HG02798 (cell line): ENCODE data around the gene ALOX5AP.

Source experiments
- ATAC-seq: cut with Tn5 transposase; IDR thresholded peaks from one replicate; pipeline ENCODE4 v1.9.1; 2021; ENCODE audit warnings: mild to moderate bottlenecking; ENCODE audit not compliant: unreplicated experiment, poor library complexity

ALOX5AP gene

DNA sequence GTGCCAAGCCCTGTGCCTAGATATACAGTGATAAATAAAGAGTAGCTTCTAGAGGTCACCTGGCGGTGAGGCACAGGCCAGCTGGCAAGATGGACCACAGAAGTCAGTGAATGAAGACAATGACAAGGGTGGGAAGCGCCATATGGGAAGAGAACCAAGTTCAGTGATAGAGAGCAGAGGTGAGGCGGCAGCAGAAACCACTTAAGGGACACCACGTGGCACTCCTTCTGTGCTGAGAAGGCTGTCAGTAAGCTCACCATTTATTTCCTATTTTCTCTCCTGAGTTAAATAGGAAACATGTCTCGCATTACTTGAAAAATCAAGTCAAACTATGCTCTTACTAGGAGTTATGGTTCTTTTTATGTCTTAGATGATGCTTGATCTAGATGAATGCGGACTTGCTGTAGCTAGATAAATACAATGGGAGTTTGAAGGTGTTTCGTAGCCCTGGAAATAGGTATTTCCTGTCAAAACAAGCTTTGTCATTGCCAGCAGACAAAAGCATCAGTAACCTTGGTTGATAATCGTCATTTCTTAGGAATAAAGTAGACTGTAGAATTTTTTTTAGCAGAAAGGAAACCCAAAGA, 17.8 kb downstream of the ALOX5AP start:
- no peak for ATAC-seq

DNA sequence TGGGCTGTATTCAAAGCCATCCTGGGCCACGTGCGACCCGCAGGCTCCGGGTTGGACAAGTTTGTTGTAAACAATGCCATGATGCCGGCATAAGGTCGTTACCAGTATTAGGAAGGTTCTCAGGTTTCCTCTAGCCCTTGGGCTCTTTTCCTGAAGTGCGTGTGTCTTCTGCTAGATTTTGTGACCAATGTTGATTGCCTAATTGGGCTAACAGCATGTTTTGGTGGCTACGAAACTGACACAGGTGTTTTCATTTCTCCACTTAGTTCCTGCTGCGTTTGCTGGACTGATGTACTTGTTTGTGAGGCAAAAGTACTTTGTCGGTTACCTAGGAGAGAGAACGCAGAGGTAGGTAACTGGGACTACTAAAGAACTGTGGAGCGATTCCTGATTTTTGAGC, 20.3 kb downstream of the ALOX5AP start:
- no peak for ATAC-seq

DNA sequence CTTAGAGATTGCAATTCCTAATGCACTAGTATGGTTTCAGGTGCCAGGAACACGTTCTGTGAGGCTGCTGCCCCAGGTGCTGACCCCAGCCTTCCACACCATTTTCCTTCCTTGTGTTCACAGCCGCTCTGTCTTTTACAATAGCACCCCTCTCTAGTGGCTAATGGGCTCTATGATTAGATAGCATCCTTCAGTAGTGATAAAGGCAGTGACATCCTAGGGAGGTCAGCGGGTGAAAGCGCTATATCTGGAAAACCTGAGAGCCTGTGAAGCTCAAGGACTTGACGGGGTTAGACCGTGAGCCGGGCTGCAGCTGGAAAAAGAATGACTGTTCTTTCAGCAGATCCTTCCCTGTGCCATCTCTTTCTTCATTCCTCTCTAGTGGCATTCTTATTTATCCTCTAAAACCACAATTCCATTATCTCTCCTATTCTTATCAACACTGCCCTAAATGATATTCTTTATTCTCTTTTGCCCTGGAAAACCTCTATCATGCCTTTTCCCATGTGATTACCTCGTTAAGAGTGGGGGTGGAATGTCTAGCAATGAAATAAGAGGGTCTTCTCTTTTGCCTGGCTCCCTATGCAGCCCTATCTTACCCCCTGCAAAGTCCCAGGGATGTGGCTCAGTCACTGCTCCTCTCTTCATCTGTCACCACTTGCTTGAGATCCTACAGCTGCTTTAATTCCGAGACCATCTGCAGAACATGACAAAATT, 21.8 kb downstream of the ALOX5AP start:
- no peak for ATAC-seq

DNA sequence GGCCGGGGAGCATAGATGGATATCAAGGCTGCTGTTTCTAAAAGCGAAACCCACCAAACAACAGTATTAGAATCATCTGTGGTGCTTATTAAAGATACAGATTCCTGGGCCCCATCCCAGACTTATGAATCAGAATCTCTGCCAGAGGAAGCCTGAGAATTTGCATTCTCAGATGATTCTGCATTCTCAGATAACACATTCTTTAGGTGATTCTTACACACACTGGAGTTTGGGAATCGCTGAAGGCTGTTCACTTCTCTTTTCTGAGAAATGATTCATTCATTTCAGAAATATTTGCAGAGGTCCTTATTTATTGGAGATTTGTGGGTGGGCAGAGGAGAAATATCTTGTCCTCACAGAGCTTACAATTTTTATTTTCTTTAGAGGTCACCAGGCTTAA, 24.4 kb downstream of the ALOX5AP start:
- ATAC-seq = no peak

DNA sequence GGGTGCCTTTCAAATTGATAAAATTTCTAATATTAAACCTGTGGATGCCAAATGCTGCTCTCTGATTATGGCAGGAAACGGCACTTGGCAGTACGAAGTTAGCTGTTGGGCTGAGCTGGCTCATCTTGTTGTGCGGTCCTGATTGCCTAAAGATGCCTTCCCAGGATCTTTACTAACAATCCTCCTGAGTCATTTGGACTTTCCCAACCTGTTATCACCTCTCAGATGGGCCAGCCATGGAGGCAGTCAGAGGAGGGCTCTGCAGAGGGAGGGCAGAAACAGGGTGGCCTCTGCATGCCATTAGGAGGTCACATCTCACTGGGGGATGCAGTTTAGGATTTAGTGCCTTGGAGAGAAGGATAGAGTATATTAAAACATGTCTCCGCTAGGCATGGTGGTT, 27.3 kb downstream of the ALOX5AP start:
- ATAC-seq = no peak

DNA sequence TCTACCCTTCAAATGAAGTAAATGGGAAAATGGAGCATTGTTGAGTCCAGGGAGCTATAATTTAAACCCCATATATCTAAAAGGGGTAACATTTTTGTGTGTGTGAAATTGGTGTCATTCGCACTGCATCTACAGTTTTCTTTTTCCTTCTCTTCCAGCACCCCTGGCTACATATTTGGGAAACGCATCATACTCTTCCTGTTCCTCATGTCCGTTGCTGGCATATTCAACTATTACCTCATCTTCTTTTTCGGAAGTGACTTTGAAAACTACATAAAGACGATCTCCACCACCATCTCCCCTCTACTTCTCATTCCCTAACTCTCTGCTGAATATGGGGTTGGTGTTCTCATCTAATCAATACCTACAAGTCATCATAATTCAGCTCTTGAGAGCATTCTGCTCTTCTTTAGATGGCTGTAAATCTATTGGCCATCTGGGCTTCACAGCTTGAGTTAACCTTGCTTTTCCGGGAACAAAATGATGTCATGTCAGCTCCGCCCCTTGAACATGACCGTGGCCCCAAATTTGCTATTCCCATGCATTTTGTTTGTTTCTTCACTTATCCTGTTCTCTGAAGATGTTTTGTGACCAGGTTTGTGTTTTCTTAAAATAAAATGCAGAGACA, 28.6 kb downstream of the ALOX5AP start:
- no peak for ATAC-seq

DNA sequence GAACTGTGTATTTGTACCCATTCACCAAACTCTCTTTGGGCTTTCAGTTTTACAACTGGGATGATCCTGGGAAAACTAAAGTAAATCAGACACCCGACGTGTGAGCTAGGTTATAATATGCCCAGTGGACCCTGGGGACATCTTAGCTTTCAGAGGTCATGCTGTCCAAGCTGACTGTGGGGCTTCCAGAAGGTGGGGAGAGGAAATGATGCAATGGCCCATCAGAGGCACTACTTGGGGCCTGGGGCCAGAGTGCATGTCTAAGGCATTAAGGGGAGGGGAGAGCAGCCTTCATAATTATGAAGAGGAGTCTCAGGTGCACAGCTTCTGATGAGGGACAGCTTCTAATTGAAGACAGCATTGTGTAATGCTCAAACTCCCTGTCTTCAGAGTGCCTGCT, 30.9 kb downstream of the ALOX5AP start:
- ATAC-seq = no peak

DNA sequence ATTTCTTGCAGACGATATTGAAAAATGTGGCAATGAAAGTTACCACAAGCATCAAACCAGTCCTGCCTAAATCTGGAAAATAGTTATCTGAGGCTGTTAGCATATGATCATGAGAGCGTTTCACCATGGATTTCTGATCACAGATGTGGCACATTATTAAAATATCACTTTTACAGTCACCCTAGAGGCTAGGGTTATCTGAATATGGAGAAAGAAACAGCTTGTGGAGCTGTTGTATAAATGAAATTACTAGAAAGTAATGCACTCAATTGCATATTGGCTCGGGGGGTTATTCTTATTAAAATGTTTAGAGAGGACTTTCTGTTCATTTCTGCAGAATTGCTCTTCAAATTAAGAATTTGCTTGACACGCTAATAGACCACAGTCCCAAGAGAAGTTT, 35.6 kb downstream of the ALOX5AP start:
- no peak for ATAC-seq

DNA sequence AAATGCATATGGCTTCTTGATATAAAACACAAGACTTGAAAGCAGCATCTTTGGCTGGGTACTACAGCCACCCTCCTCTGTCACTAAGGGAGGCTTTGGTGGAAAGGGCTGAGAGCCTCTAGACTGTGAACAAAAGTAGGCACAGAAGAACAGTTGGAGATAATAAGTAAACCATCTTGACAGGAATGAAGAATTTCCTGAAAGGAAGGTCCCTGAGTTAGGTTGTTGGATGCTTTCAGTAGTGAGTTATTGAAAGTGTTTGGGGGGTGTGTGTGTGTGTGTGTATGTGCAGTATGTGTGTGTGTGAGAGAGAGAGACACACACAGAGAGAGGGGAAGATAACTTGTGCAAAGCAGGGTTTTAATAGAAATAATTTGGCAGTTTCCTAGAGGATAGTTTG, 38.2 kb downstream of the ALOX5AP start:
- ATAC-seq = no peak

DNA sequence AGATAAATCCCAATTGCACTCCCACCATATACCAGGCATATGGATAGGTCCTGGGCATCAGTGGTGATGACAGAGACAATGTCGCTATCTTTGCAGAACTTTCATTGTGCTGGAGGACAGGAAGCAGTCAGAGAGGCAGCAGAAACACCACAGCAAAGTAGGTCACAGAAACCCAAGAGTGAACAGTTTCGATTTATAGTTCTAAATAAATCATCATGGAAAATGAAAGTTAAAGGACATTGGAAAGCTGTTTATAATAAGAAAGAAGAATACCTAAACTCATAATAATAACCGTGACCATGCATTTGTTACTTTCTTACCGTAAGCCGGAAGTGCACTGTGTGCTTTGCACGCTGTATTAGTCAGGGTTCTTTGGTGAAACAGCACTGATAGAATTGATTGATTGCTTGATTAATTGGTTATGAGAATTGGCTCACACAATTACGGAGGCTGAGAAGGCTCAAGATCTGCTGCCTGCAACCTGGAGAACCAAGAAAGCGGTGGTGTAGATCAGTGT, 38.9 kb downstream of the ALOX5AP start:
- ATAC-seq = no peak

DNA sequence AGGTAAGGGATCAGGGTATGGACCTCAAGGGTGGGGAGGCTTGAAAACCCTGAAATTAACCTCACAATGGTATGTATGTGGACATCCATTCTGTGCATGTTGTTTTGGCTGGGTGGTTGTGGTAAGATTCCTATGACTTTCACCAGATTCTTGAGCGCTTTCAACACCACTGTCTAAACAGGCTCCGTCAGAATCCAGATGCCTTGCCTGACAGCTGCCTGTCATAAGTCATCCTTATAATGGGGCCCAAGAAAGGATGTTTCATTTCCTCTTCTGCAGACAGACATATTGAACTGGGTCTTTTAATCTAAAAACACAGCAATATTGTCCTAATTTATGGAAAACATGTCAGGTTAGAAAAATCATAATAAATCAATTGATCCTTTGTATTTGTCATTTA, 41.3 kb downstream of the ALOX5AP start:
- ATAC-seq = no peak

DNA sequence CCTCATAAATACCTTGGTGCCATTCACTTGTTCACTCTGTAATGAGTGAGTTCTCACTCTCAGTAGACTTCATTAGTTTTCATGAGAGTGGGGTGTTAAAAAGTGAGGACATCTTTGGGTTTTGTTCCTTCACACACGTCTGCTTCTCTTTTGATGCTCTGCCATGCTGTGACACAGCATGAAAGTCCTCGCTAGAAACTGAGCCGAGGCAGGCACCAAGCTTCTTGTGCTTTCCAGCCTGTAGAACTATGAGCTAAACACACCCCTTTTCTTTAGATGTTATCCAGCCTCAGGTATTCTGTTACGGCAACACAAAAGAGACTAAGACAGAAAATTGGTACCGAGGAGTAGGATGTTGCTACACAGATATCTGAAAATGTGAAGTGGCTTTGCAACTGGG, 43.7 kb downstream of the ALOX5AP start:
- ATAC-seq = no peak

DNA sequence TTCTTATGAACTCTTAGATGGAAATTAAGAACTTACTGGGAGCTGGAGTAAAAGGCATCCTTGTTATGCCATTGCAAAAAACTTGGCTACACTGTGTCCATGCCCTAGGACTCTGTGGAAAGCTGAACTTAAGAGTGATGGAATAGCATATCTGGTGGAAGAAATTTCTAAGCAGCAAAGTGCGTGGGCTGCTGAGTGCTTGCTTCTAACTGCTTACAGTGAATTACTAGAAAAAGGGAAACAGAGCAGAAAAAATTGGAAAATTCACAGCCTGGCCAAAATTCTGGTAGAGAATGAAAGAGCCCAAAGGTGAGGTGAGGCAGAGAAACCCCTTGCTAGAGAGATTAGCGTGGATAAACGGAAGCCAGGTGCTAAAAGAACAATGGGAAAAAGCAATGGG, 44.3 kb downstream of the ALOX5AP start:
- ATAC-seq = no peak

DNA sequence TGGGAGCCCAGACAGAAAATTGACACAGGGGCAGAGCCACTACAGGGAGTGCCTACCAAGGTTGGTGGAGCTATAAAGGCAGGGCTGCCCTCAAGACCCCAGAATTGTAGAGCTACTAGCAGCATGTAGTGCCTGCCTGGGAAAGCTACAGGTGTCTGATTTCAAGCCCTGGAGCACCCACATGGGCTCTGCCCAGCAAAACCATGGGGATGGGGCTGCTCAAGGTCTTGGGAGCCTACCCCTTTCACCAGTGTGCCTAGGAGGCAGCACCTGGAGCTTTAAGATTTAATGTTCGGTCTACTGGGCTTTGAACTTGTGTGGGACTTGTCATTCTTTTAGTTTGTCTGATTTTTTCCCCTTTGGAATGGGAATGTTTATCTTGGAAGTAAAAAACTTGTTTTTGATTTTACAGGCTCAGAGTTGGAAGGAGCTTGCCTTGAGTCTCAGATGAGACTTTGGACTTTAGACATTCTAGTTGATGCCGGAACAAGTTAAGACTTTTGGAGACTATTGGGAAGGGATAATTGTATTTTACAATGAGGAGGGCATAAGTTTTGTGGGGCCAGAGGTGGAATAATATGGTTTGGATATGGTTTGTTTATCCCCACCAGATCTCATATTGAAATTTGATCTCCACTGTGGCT, 45.1 kb downstream of the ALOX5AP start:
- no peak for ATAC-seq

DNA sequence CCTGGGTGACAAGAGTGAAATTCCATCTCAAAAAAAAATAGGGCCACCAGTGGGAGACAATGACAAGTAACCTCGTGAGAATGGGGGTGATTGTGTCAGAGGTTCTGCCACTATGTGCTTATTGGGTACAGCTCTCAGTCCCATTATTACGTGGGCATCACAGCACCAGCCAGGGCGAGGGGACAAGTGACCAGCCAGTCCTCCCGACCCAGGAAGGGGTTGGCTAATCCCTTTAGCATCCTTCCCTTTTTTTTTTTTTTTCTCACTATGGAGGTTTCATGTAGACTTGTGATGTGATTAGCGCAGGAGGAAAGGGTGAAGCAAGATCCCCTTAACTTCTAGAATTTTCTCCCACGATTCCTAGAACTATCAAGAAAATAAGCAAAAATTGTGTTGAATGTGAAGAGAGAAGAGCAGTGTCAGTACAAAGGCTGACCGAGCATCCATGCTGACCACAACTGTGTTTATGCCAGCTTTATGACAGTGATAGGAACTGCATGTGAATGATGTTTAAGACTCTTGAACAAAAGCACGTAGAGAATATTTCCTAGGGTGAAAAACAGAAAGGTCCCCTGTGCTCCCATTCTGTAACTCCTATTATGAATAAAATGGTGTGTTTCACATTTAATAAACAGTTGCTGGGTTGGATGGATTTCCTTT, 50.0 kb downstream of the ALOX5AP start:
- ATAC-seq = no peak

DNA sequence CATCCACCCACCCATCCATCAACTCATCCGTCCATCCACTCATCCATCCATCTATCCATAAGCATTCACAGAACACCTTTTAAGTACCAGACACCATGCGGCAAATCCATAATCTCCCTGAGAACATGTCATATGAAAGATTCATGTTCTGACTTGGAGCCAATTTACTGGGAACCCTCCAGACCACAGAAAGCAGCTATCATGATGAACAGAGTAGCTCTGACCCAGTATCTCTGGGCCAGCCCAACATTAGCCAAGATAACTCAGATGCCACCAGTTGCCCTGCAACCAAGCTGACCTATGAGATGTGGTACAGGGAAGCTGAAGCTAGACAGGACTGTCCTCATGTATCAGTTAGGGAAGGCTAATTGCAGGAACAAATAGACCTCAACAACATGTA, 51.3 kb downstream of the ALOX5AP start:
- ATAC-seq = no peak

DNA sequence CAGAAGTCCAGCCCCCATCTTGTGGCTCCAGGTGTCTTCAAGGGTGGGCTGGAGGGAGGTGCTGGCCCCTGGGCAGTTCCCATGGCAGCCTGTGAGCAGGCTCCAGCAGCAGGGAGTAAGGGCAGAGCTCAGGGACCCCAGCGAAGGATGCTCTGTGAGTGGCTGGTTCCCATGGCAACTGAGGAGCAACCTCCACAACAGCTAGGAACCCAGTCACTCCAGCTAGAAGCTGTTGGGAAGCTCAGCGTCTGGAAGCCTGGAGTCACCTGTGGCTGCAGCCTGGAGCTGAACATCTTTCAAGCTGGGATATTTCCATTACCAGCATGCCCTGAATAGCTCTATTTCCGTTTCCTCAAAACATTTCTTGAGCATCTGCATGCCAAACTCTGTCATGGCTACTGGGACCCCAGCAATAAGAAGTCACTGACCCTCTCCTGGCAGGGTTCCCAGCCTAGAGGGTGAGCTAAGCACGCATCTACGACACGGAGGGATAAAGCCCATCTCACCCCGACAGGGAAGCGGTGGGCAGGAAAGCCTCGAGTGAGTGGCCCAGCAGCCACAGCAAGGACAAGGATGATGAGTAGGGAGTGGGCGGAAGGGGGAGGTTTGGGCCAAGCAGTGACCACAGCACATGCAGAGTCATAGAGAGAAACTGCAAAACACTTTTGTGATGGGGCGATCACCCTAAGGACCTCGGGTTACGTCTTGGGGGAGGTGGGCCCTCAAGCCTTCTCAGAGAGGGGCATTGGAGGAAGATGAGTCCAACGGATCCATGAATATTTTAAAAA, 52.6 kb downstream of the ALOX5AP start:
- no peak for ATAC-seq

DNA sequence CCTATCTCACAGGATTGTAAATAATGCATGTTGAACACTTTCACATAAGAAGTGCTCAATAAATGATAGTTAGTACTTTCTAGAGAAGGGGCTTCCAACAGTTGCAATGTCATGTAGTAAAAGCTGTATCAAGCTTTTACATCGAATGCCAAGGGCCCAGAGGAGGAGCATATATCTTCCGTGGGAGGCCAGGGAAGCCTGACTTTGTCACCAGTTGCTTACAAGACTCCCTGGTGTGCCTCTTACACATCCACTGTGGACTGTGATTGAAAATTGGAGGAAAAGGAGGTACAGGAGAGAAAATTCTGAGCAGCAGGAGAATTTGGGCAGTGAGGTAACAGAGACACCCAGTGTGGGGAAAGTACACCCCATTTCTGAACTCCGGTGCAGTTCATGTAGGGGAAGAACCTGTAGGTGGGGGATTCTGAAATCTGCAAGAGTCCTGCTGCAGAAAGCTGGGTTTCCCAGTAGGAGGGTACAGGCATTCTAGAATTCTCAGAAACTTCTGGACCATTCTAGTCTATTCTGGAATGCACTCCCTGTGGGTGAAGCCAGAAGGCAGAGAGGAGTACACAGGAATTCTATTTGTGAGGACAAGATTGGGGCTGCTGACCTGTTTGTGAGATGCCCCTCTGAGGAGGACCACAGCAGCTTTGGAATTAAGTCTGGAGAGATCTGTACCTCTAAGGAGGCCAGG, 54.0 kb downstream of the ALOX5AP start:
- ATAC-seq = no peak

DNA sequence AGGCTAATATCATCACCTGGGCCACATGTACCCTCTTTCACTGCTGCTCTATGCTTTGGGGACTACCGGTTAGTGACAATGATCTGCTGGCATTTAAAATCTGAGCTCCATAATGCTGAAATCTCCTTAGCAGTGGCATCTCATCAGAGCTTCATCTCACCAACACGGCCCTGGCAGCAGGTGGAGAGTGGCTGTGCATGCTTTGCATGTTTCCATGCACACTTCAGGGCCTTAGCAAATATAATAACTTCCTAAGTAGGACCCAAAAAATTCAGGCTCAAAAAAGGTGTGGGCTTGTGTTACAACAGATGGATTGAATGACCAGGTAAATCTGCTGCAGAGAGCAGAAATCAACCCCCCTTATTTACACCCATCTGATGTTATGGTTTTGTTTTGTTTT, 55.2 kb downstream of the ALOX5AP start:
- no peak for ATAC-seq
